DOHH2 (cell line): ENCODE data around the gene HECTD1.

Experiments
- CTCF ChIP-seq: fragments of 200-600 bp; sonication (generic); IDR thresholded peaks from one replicate; pipeline ENCODE4 v1.5.1; 2014; ENCODE audit warnings: antibody characterized with exemption, mild to moderate bottlenecking, low read depth, low read length; ENCODE audit not compliant: poor library complexity, severe bottlenecking
- EZH2phosphoT487 ChIP-seq: fragments of 200-600 bp; sonication (generic); IDR thresholded peaks from 2 replicates; pipeline ENCODE4 v1.6.1; 2017; ENCODE audit warnings: borderline replicate concordance, mild to moderate bottlenecking, antibody characterized with exemption, low read length, moderate library complexity, mixed read lengths

- TF ChIP-seq CTCF (no peak), EZH2phosphoT487 (no peak)
Measured at GRCh38 chr14:31133133-31133532, 74.5 kb downstream of the HECTD1 start.
